Measurements from ENCODE around the gene CRB3.

GRCh38 chr19:6425732-6426620 lies 38.1 kb upstream of the CRB3 start:
- TF ChIP-seq, protein P1, sequence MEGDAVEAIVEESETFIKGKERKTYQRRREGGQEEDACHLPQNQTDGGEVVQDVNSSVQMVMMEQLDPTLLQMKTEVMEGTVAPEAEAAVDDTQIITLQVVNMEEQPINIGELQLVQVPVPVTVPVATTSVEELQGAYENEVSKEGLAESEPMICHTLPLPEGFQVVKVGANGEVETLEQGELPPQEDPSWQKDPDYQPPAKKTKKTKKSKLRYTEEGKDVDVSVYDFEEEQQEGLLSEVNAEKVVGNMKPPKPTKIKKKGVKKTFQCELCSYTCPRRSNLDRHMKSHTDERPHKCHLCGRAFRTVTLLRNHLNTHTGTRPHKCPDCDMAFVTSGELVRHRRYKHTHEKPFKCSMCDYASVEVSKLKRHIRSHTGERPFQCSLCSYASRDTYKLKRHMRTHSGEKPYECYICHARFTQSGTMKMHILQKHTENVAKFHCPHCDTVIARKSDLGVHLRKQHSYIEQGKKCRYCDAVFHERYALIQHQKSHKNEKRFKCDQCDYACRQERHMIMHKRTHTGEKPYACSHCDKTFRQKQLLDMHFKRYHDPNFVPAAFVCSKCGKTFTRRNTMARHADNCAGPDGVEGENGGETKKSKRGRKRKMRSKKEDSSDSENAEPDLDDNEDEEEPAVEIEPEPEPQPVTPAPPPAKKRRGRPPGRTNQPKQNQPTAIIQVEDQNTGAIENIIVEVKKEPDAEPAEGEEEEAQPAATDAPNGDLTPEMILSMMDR (IDR thresholded peaks at IDR 0.05; ENCODE audit: low read length), result peak; percentile 12; the same call in 1 of the 2 replicates
- no peak for TF ChIP-seq EZH2 (optimal IDR thresholded peaks at IDR 0.05; ENCODE audit: low read depth, low read length)

Data from MM.1S (cell line).